ENCODE results near the gene KRT7.

The KRT7 gene

GRCh38 chr12:52241205-52241842 lies 8.3 kb downstream of the KRT7 start:
- H3K4me3 ChIP-seq (ENCODE audit: low read depth, low read length): no peak overlapping the region
- DNase-seq (ENCODE audit: low read depth): no peak
- TF ChIP-seq CTCF (IDR thresholded peaks at IDR 0.05; ENCODE audit: insufficient read depth, low read depth, low read length, missing control alignments): no peak

GRCh38 chr12:52242442-52243258 lies 9.6 kb downstream of the KRT7 start:
- H3K4me3 ChIP-seq (ENCODE audit: low read depth, low read length): no peak overlapping the region
- no peak for TF ChIP-seq CTCF (IDR thresholded peaks at IDR 0.05; ENCODE audit: insufficient read depth, low read depth, low read length, missing control alignments)
- no peak for DNase-seq (ENCODE audit: low read depth)

- no peak for TF ChIP-seq CTCF (IDR thresholded peaks at IDR 0.05; ENCODE audit: insufficient read depth, low read depth, low read length, missing control alignments)
- H3K4me3 ChIP-seq (ENCODE audit: low read depth, low read length): peak overlapping the region; percentile 50
- DNase-seq (ENCODE audit: low read depth): no peak
Observed at GRCh38 chr12:52243259-52243855, 10.3 kb downstream of the KRT7 start.

- TF ChIP-seq CTCF (IDR thresholded peaks at IDR 0.05; ENCODE audit: insufficient read depth, low read depth, low read length, missing control alignments): no peak
- peak overlapping the region; percentile 50 for H3K4me3 ChIP-seq (ENCODE audit: low read depth, low read length)
- peak; percentile 90 for DNase-seq (ENCODE audit: low read depth)
Observed at GRCh38 chr12:52243856-52244614, 11.0 kb downstream of the KRT7 start.

GRCh38 chr12:52244615-52244994 lies 11.6 kb downstream of the KRT7 start:
- H3K4me3 ChIP-seq (ENCODE audit: low read depth, low read length): peak overlapping the region; percentile 50
- DNase-seq (ENCODE audit: low read depth): peak; percentile 14
- no peak for TF ChIP-seq CTCF (IDR thresholded peaks at IDR 0.05; ENCODE audit: insufficient read depth, low read depth, low read length, missing control alignments)

GRCh38 chr12:52245259-52245961 lies 12.4 kb downstream of the KRT7 start:
- peak overlapping the region; percentile 50 for H3K4me3 ChIP-seq (ENCODE audit: low read depth, low read length)
- DNase-seq (ENCODE audit: low read depth): no peak
- no peak for TF ChIP-seq CTCF (IDR thresholded peaks at IDR 0.05; ENCODE audit: insufficient read depth, low read depth, low read length, missing control alignments)

All from GM12865 (cell line).